ENCODE results near the gene GDE1.

The GDE1 gene

DNA sequence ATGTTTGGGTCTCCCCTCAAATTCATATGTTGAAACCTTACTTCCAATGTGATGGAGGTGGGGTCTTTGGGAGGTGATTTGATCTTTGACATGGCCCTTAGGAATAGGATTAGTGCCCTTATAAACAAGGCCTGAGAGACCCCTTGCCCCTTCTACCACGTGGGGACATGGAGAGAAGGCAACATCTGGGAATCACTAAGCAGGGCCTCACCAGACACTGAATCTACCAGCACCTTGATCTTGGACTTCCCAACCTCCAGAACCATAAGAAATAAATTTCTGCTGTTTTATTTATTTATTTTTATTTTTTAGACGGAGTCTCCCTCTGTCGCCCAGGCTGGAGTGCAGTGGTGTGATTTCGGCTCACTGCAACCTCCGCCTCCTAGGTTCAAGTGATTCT, 40.1 kb downstream of the GDE1 start:
- DNase-seq (ENCODE audit: insufficient read length, low spot score): no peak
- TF ChIP-seq, protein P1, sequence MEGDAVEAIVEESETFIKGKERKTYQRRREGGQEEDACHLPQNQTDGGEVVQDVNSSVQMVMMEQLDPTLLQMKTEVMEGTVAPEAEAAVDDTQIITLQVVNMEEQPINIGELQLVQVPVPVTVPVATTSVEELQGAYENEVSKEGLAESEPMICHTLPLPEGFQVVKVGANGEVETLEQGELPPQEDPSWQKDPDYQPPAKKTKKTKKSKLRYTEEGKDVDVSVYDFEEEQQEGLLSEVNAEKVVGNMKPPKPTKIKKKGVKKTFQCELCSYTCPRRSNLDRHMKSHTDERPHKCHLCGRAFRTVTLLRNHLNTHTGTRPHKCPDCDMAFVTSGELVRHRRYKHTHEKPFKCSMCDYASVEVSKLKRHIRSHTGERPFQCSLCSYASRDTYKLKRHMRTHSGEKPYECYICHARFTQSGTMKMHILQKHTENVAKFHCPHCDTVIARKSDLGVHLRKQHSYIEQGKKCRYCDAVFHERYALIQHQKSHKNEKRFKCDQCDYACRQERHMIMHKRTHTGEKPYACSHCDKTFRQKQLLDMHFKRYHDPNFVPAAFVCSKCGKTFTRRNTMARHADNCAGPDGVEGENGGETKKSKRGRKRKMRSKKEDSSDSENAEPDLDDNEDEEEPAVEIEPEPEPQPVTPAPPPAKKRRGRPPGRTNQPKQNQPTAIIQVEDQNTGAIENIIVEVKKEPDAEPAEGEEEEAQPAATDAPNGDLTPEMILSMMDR (IDR thresholded peaks at IDR 0.05; ENCODE audit: insufficient read depth, missing control alignments): no peak
- FAIRE-seq: no peak

DNA sequence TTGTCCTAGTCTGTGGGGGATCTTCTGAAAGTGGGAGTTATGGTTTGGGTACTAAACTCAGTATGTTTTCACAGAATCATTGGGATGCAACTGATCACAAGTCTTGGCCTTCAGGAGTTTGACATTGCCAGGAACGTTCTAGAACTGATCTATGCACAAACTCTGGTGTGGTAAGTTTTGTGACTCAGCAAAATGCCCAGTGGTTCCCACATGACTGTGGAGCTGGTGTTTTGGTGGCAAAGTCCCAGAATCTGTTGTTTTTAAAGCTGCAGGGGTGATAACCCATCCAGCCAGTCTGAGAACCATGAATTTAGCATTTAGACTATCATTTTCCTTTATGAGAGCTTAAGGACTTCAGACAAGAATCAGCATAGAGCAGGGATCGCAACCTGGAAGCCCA, 40.6 kb downstream of the GDE1 start:
- TF ChIP-seq, protein P1 (IDR thresholded peaks at IDR 0.05; ENCODE audit: insufficient read depth, missing control alignments): no peak
- FAIRE-seq (no peak), DNase-seq (ENCODE audit: insufficient read length, low spot score) (no peak)

DNA sequence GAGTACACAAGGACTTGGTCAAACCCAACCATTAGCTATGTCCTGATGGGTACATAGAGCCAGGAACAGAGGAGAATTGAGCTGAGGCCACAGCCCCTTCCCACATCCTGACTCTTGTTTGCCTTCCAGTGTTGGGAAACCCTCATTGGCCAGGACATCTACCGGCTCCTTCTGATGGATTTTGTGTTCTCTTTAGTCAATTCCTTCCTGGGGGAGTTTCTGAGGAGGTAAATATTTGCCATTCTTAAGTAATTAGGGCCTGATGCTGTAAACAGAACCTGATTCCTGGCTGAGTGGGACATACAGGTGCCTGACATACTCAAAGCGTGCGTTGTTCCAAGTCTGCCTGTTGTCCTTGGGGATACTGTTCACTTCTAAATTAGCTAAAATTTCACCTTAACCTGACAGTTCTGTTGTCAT, 42.6 kb downstream of the GDE1 start:
- DNase-seq (ENCODE audit: insufficient read length, low spot score): no peak
- TF ChIP-seq, protein P1 (IDR thresholded peaks at IDR 0.05; ENCODE audit: insufficient read depth, missing control alignments): no peak
- no peak for FAIRE-seq

DNA sequence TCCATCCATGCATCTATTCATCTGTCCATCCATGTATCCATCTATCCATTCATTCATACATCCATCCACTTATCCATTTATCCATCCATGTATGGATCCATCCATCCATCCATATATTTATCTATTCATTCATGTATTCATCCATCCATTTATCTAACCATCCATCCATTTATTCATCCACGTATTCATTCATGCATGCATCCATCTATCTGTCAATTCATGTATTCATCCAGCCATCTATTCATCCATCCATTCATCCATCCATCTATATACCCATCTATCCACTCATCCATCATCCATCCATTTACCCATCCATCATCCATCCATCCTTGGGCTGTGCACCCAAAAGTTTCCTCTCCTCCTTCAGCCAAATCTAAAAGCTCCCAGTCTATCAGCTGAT, 43.4 kb downstream of the GDE1 start:
- TF ChIP-seq, protein P1 (IDR thresholded peaks at IDR 0.05; ENCODE audit: insufficient read depth, missing control alignments): no peak
- DNase-seq (ENCODE audit: insufficient read length, low spot score): no peak
- FAIRE-seq: no peak

DNA sequence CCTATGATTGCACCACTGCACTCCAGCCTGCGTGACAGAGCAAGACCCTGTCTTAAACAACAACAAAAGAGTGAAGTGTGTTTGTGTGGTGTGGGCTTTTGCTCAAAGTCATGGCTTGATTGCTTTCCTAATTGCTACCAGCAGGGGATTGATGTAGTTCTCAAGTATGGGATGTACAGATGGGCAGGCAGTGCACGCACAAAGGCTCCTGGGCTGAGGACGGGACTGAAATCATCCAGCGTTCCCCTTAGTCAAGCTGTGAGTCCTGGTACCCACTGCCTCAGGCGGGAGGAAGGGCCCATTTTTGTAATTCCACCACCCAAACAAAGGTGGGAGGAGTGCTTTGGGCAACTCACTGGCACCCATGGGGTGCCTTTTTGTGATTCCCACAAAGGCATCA, 47.3 kb downstream of the GDE1 start:
- no peak for DNase-seq (ENCODE audit: insufficient read length, low spot score)
- TF ChIP-seq, protein P1 (IDR thresholded peaks at IDR 0.05; ENCODE audit: insufficient read depth, missing control alignments): no peak
- FAIRE-seq: no peak

DNA sequence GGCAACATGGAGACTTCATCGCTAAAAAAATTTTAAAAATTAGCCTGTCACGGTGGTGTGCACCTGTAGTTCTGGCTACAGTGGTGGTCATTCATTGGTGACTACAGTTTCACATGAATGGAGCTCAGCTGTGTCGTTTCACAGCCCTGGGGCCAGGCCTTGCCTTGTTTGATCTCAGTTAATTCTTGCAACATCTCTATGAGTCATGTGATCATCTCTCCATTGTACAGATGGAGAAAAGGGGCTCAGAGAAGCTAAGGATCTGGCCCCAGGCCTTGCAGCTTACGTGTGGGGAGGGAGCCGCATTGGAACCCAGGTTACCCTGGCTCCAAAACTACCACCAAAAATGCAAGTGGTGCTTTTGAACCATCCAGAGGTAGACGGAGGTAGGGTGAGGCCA, 49.4 kb downstream of the GDE1 start:
- no peak for DNase-seq (ENCODE audit: insufficient read length, low spot score)
- FAIRE-seq: no peak
- TF ChIP-seq, protein P1 (IDR thresholded peaks at IDR 0.05; ENCODE audit: insufficient read depth, missing control alignments): no peak

DNA sequence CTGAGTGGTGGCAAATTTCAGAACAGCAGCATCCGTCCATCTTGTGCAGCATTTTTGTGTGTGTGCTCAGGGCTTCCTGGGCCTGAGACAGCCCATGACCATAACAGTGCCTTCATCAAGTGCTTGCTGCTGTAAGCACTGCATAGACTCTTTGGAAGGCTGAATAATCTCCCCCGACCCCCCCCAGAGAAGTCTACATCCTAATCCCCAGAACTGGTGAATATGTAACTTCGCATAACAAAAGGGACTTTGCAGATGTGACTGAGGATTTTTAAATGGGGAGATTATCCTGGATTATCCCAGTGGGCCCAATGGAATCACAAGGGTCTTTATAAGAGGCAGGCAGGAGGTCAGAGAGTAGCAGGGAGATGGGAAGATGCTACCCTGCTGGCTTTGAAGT, 53.6 kb downstream of the GDE1 start:
- DNase-seq (ENCODE audit: insufficient read length, low spot score): no peak
- FAIRE-seq: no peak

More for the DNA sequence above, 53.6 kb downstream of the GDE1 start:
- TF ChIP-seq, protein P1 (IDR thresholded peaks at IDR 0.05; ENCODE audit: insufficient read depth, missing control alignments): no peak
